ENCODE measurements around the gene PDZD2.

PDZD2 gene

DNA sequence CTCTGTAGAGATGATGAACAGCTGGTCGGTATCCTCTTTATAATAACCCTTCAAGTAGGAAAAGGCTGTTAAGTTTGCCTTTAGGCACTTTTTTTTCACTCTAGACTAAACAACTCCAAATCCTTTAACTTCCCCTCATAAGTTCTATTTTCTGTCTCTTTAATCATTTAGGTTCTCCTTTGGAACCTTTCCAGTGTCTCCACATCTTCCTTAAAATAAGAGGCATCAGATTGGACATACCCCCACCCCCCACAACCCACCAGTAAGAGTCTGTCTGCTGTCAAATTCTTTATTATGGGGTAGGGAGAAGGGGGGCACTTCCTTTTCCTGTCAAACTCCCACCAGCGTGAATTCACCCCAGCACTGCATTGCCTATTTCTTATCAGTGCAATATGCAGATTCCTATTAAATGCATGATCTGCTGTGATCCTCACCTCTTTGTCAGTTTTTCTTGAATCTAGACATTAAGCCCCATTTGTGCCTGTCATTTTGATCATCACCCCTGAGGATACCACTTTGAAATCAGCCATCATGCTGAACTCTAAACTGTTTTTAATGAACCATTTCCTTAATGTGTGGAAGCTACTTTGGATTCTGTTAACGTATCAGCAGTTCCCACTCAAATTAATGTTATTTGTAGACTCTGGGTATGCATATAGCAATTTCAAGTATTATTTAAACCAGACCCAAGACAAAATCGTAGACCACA is 212.2 kb downstream of the PDZD2 start:
- no peak overlapping the region for H3K4me3 ChIP-seq (ENCODE audit: low read depth in 1 of 2, low read length in 1 of 2)
- no peaks in the 10 kb centered on the region for H3K36me3 ChIP-seq
- peaks cover 48% of the 10 kb centered on the region for H3K27me3 ChIP-seq
- no peaks in the 10 kb centered on the region for H3K9me3 ChIP-seq
- TF ChIP-seq, protein P1, sequence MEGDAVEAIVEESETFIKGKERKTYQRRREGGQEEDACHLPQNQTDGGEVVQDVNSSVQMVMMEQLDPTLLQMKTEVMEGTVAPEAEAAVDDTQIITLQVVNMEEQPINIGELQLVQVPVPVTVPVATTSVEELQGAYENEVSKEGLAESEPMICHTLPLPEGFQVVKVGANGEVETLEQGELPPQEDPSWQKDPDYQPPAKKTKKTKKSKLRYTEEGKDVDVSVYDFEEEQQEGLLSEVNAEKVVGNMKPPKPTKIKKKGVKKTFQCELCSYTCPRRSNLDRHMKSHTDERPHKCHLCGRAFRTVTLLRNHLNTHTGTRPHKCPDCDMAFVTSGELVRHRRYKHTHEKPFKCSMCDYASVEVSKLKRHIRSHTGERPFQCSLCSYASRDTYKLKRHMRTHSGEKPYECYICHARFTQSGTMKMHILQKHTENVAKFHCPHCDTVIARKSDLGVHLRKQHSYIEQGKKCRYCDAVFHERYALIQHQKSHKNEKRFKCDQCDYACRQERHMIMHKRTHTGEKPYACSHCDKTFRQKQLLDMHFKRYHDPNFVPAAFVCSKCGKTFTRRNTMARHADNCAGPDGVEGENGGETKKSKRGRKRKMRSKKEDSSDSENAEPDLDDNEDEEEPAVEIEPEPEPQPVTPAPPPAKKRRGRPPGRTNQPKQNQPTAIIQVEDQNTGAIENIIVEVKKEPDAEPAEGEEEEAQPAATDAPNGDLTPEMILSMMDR (IDR thresholded peaks at IDR 0.05): no peak
- H3K4me1 ChIP-seq (ENCODE audit: control insufficient read depth in 1 of 2, insufficient read depth in 1 of 2, low read depth in 1 of 2, low read length in 1 of 2): peaks cover 0 to 10% of the 10 kb centered on the region in 2 experiments
- H3K27ac ChIP-seq: no peak overlapping the region

- Histone ChIP-seq H3K27ac (no peak overlapping the region), H3K27me3 (peaks cover 64% of the 10 kb centered on the region), H3K4me1 (ENCODE audit: control insufficient read depth in 1 of 2, insufficient read depth in 1 of 2, low read depth in 1 of 2, low read length in 1 of 2) (peaks cover 0 to 10% of the 10 kb centered on the region in 2 experiments), H3K4me3 (ENCODE audit: low read depth in 1 of 2, low read length in 1 of 2) (no peak overlapping the region), H3K36me3 (no peaks in the 10 kb centered on the region), H3K9me3 (no peaks in the 10 kb centered on the region)
- TF ChIP-seq, protein P1 (IDR thresholded peaks at IDR 0.05): no peak
Measured at GRCh38 chr5:31853398-31854135, 214.6 kb downstream of the PDZD2 start.

DNA sequence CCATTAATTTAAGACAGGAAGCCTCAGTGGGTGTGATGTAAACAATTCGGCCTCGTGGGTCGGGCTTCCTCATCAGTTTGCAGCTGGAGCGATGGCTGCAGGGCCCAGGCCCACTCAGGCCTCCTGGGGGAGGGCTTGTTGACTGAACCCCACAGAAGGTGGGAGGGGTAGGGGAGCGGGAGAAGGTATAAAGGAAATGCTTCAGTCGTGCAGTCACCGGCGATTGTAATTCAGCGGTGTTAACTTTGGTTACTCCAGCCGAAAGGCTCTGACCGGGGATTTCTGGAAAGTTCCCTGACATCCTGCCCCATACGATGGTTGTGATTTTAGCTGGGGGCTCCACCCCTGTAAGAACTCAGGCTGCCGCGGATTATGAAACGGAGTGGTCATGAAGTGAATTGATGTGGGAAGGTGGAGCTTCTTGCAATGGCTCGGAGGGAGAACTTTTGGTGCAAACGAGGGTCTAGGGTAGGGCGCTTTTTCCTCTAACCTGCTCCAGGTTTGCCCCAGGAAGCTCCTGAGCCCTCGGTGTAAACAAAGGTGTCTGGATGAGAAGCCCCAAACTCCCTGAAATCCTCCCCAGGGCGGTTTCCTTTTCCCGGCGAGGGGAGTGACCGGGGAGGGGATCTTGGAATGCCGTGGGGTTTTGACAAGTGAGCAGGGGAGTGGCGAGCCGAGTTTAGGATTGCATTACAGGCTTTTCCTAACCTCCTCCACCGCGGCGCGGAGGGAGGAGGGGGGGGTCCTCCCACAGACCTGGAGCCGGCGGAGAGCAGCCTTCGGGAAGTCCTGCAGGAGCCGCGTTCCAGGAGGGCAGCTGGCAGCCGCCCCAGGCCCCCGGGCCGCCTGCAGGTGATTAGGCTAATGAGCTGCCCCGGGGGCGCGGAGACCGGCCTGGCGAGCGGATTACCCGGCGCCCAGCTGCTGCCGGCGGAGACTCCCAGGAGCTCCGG is 215.5 kb downstream of the PDZD2 start:
- Histone ChIP-seq H3K4me3 (ENCODE audit: low read depth in 1 of 2, low read length in 1 of 2) (no peak overlapping the region), H3K27ac (no peak overlapping the region), H3K4me1 (ENCODE audit: control insufficient read depth in 1 of 2, insufficient read depth in 1 of 2, low read depth in 1 of 2, low read length in 1 of 2) (peaks cover 0 to 10% of the 10 kb centered on the region in 2 experiments), H3K36me3 (no peaks in the 10 kb centered on the region), H3K9me3 (no peaks in the 10 kb centered on the region), H3K27me3 (peaks cover 64% of the 10 kb centered on the region)
- TF ChIP-seq, protein P1 (IDR thresholded peaks at IDR 0.05): no peak

- TF ChIP-seq, protein P1 (IDR thresholded peaks at IDR 0.05): no peak
- H3K4me3 ChIP-seq (ENCODE audit: low read depth in 1 of 2, low read length in 1 of 2): no peak overlapping the region
- H3K36me3 ChIP-seq: no peaks in the 10 kb centered on the region
- peaks cover 64% of the 10 kb centered on the region for H3K27me3 ChIP-seq
- peaks cover 0 to 10% of the 10 kb centered on the region in 2 experiments for H3K4me1 ChIP-seq (ENCODE audit: control insufficient read depth in 1 of 2, insufficient read depth in 1 of 2, low read depth in 1 of 2, low read length in 1 of 2)
- H3K27ac ChIP-seq: no peak overlapping the region
- no peaks in the 10 kb centered on the region for H3K9me3 ChIP-seq
Measured at GRCh38 chr5:31855134-31856040, 216.5 kb downstream of the PDZD2 start.

Data from neutrophil (primary cell).